Measurements from ENCODE around the gene CNTNAP5. TPM values are rescaled to one million over a fixed set of nuclear protein-coding genes. Genes with fewer than 3 reads are reported as not detected.

CNTNAP5 gene
- total RNA-seq, 1 donor from 2014 or later, result not detected

- DNase-seq, result no peak
These were observed 807.4 kb downstream of the CNTNAP5 start for GRCh38 chr2:124832521-124832920.

GRCh38 chr2:124834331-124834730 lies 809.2 kb downstream of the CNTNAP5 start:
- no peak for DNase-seq

GRCh38 chr2:124835331-124835730 lies 810.2 kb downstream of the CNTNAP5 start:
- DNase-seq, result no peak

GRCh38 chr2:124836416-124836815 lies 811.3 kb downstream of the CNTNAP5 start:
- no peak for DNase-seq

- DNase-seq, result no peak
These were observed 812.4 kb downstream of the CNTNAP5 start for GRCh38 chr2:124837496-124837895.

- no peak for DNase-seq
These were observed 813.3 kb downstream of the CNTNAP5 start for GRCh38 chr2:124838406-124838805.

GRCh38 chr2:124867247-124867646 lies 842.2 kb downstream of the CNTNAP5 start:
- DNase-seq, result no peak

GRCh38 chr2:124874219-124874618 lies 849.1 kb downstream of the CNTNAP5 start:
- DNase-seq, result no peak

- DNase-seq, result no peak
These were observed 849.6 kb downstream of the CNTNAP5 start for GRCh38 chr2:124874676-124875075.

- DNase-seq, result no peak
These were observed 850.6 kb downstream of the CNTNAP5 start for GRCh38 chr2:124875627-124876244.

GRCh38 chr2:124877141-124877577 lies 852.1 kb downstream of the CNTNAP5 start:
- DNase-seq, result no peak

- no peak for DNase-seq
These were observed 854.6 kb downstream of the CNTNAP5 start for GRCh38 chr2:124879640-124880039.

GRCh38 chr2:124880995-124881394 lies 855.9 kb downstream of the CNTNAP5 start:
- DNase-seq, result no peak

- DNase-seq, result no peak
These were observed 857.3 kb downstream of the CNTNAP5 start for GRCh38 chr2:124882423-124882822.

GRCh38 chr2:124883595-124883994 lies 858.5 kb downstream of the CNTNAP5 start:
- no peak for DNase-seq

GRCh38 chr2:124884315-124884714 lies 859.2 kb downstream of the CNTNAP5 start:
- no peak for DNase-seq

GRCh38 chr2:124886216-124886615 lies 861.1 kb downstream of the CNTNAP5 start:
- DNase-seq, result no peak

- DNase-seq, result no peak
These were observed 862.4 kb downstream of the CNTNAP5 start for GRCh38 chr2:124887466-124887865.

GRCh38 chr2:124888431-124888830 lies 863.3 kb downstream of the CNTNAP5 start:
- no peak for DNase-seq

GRCh38 chr2:124894199-124894598 lies 869.1 kb downstream of the CNTNAP5 start:
- DNase-seq, result no peak

GRCh38 chr2:124898827-124899226 lies 873.7 kb downstream of the CNTNAP5 start:
- no peak for DNase-seq

GRCh38 chr2:124908411-124908810 lies 883.3 kb downstream of the CNTNAP5 start:
- no peak for DNase-seq

GRCh38 chr2:124911560-124911959 lies 886.5 kb downstream of the CNTNAP5 start:
- DNase-seq, result no peak

GRCh38 chr2:124913868-124914267 lies 888.8 kb downstream of the CNTNAP5 start:
- no peak for DNase-seq

- DNase-seq, result no peak
These were observed 890.5 kb downstream of the CNTNAP5 start for GRCh38 chr2:124915567-124915966.
